Neuron (in vitro differentiated cells): ENCODE results near the gene C10orf143.
"Not testable (repeated sequence)": the region's sequence is repeated elsewhere in the genome, so short reads cannot be mapped to it uniquely, and the experiment has no call there.

Experiments
- H2AFZ ChIP-seq: one replicate; pipeline ENCODE4 v1.6.1; 2013; ENCODE audit warnings: low read depth, mild to moderate bottlenecking, inconsistent platforms, low read length, moderate library complexity
- H3K27me3 ChIP-seq: one replicate; pipeline ENCODE4 v1.6.1; 2013; ENCODE audit warnings: low read length; ENCODE audit not compliant: insufficient read depth
- H3K36me3 ChIP-seq: one replicate; pipeline ENCODE4 v1.6.1; 2013; ENCODE audit warnings: low read length; ENCODE audit not compliant: insufficient read depth
- H3K4me1 ChIP-seq: one replicate; pipeline ENCODE4 v1.6.1; 2013; ENCODE audit warnings: low read length; ENCODE audit not compliant: insufficient read depth
- H3K4me3 ChIP-seq: 2 replicates; pipeline ENCODE4 v1.5.1; 2013; ENCODE audit warnings: mild to moderate bottlenecking, low read length, moderate library complexity
- H3K9me3 ChIP-seq: one replicate; pipeline ENCODE4 v1.6.1; 2013; ENCODE audit warnings: low read length

The C10orf143 gene

GRCh38 chr10:130128922-130129321 is 18.3 kb upstream of the C10orf143 start:
- H3K9me3 ChIP-seq, result no peaks in the 10 kb centered on the region
- H3K4me1 ChIP-seq, result peaks cover 4% of the 10 kb centered on the region
- H2AFZ ChIP-seq, result no peak overlapping the region
- H3K27me3 ChIP-seq, result no peaks in the 10 kb centered on the region
- no peak overlapping the region for H3K4me3 ChIP-seq
- H3K36me3 ChIP-seq, result no peaks in the 10 kb centered on the region

GRCh38 chr10:130128062-130128781 is 17.6 kb upstream of the C10orf143 start:
- H2AFZ ChIP-seq, result no peak overlapping the region
- no peaks in the 10 kb centered on the region for H3K9me3 ChIP-seq
- no peaks in the 10 kb centered on the region for H3K27me3 ChIP-seq
- no peaks in the 10 kb centered on the region for H3K36me3 ChIP-seq
- peaks cover 4% of the 10 kb centered on the region for H3K4me1 ChIP-seq
- no peak overlapping the region for H3K4me3 ChIP-seq

- H3K4me1 ChIP-seq, result peaks cover 4% of the 10 kb centered on the region
- peak overlapping the region; percentile 14 for H3K4me3 ChIP-seq
- H3K27me3 ChIP-seq, result no peaks in the 10 kb centered on the region
- H2AFZ ChIP-seq, result peak overlapping the region; percentile 33
- no peaks in the 10 kb centered on the region for H3K36me3 ChIP-seq
- no peaks in the 10 kb centered on the region for H3K9me3 ChIP-seq
Observed at GRCh38 chr10:130127364-130128061, 16.9 kb upstream of the C10orf143 start.

- Histone ChIP-seq H3K27me3 (no peaks in the 10 kb centered on the region), H3K4me1 (no peaks in the 10 kb centered on the region), H3K36me3 (no peaks in the 10 kb centered on the region), H2AFZ (no peak overlapping the region), H3K9me3 (no peaks in the 10 kb centered on the region), H3K4me3 (no peak overlapping the region)
Observed at GRCh38 chr10:130121486-130122079, 11.0 kb upstream of the C10orf143 start.

- H3K27me3 ChIP-seq, H3K9me3 ChIP-seq, H2AFZ ChIP-seq, H3K4me3 ChIP-seq, H3K4me1 ChIP-seq, H3K36me3 ChIP-seq: not testable (repeated sequence)
Observed at GRCh38 chr10:130117535-130117934, 6.9 kb upstream of the C10orf143 start.

GRCh38 chr10:130116942-130117341 is 6.3 kb upstream of the C10orf143 start:
- not testable (repeated sequence) for H2AFZ ChIP-seq, H3K4me1 ChIP-seq, H3K27me3 ChIP-seq, H3K9me3 ChIP-seq, H3K36me3 ChIP-seq, H3K4me3 ChIP-seq

GRCh38 chr10:130112821-130113220 is 2.2 kb upstream of the C10orf143 start:
- H2AFZ ChIP-seq, result no peak overlapping the region

GRCh38 chr10:130111852-130112180 is 1.2 kb upstream of the C10orf143 start:
- Histone ChIP-seq H3K36me3 (no peaks in the 10 kb centered on the region), H3K4me3 (peak overlapping the region; percentile 74), H3K9me3 (no peaks in the 10 kb centered on the region), H2AFZ (peak overlapping the region; percentile 74), H3K27me3 (no peaks in the 10 kb centered on the region), H3K4me1 (peaks cover 8% of the 10 kb centered on the region)

More at GRCh38 chr10:130112821-130113220, 2.2 kb upstream of the C10orf143 start:
- H3K4me3 ChIP-seq, result no peak overlapping the region
- H3K9me3 ChIP-seq, result no peaks in the 10 kb centered on the region
- no peaks in the 10 kb centered on the region for H3K27me3 ChIP-seq
- peaks cover 8% of the 10 kb centered on the region for H3K4me1 ChIP-seq
- no peaks in the 10 kb centered on the region for H3K36me3 ChIP-seq

GRCh38 chr10:130111113-130111851 is 652 bp upstream of the C10orf143 start:
- Histone ChIP-seq H2AFZ (peak overlapping the region; percentile 74), H3K9me3 (no peaks in the 10 kb centered on the region)

GRCh38 chr10:130109796-130110245 is 809 bp downstream of the C10orf143 start:
- no peaks in the 10 kb centered on the region for H3K27me3 ChIP-seq
- no peaks in the 10 kb centered on the region for H3K9me3 ChIP-seq
- peak overlapping the region; percentile 74 for H2AFZ ChIP-seq
- peak overlapping the region; percentile 74 for H3K4me3 ChIP-seq
- no peaks in the 10 kb centered on the region for H3K36me3 ChIP-seq
- peaks cover 8% of the 10 kb centered on the region for H3K4me1 ChIP-seq

More at GRCh38 chr10:130111113-130111851, 652 bp upstream of the C10orf143 start:
- Histone ChIP-seq H3K27me3 (no peaks in the 10 kb centered on the region), H3K36me3 (no peaks in the 10 kb centered on the region), H3K4me1 (peaks cover 8% of the 10 kb centered on the region), H3K4me3 (peak overlapping the region; percentile 74)

GRCh38 chr10:130108934-130109604 is 1.6 kb downstream of the C10orf143 start:
- Histone ChIP-seq H3K4me3 (peak overlapping the region; percentile 74), H3K27me3 (no peaks in the 10 kb centered on the region), H3K4me1 (peaks cover 8% of the 10 kb centered on the region), H3K36me3 (no peaks in the 10 kb centered on the region), H2AFZ (no peak overlapping the region), H3K9me3 (no peaks in the 10 kb centered on the region)

GRCh38 chr10:130108146-130108545 is 2.5 kb downstream of the C10orf143 start:
- H2AFZ ChIP-seq, H3K36me3 ChIP-seq, H3K9me3 ChIP-seq, H3K27me3 ChIP-seq, H3K4me1 ChIP-seq, H3K4me3 ChIP-seq: not testable (repeated sequence)
